ENCODE results near the gene RPL26.
"Not testable (repeated sequence)": the region's sequence is repeated elsewhere in the genome, so short reads cannot be mapped to it uniquely, and the experiment has no call there.

The RPL26 gene

GRCh38 chr17:8368193-8368592 is 14.8 kb downstream of the RPL26 start:
- no peak for DNase-seq (ENCODE audit: low read depth in 2 of 2, low spot score in 1 of 2)

DNA sequence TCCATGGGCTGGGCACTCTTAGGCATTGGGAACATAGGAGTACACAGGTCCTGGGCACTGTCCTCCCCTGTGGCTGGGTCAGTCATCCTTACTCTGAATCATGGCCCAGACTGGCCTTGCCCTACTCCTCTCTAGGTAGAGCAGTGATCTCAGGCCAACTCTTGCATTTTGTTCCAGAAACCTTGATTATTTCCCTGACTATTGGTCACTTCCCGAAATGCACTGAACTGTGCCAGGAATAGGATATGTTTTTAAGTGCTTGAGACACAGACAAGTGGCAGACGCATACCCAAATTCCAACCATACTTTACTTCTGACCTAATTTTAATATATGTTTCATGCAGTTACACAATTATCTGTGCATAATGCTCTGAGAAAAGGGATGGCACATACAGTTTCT is 16.8 kb downstream of the RPL26 start:
- no peak for DNase-seq (ENCODE audit: low read depth in 2 of 2, low spot score in 1 of 2)

DNA sequence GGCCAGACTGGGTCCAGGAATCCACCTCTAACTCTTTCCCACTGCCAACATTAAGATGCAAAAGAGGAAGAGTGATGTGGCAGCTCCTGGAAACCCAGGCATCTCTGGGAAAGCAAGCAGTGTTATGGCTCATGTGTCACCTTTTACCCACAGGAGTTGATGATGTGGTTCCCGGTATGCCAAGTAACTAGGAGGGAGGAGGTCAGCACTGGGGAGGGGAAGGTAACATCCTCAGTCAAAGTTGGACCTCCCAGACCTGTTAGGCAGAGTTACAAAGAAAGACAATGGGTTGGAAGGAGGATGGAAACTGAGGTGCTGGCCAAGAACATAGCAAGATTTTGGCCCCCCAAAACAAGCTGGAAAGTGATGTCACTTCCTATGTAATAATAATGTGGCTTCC is 17.9 kb downstream of the RPL26 start:
- DNase-seq (ENCODE audit: low read depth in 2 of 2, low spot score in 1 of 2), result no peak

DNA sequence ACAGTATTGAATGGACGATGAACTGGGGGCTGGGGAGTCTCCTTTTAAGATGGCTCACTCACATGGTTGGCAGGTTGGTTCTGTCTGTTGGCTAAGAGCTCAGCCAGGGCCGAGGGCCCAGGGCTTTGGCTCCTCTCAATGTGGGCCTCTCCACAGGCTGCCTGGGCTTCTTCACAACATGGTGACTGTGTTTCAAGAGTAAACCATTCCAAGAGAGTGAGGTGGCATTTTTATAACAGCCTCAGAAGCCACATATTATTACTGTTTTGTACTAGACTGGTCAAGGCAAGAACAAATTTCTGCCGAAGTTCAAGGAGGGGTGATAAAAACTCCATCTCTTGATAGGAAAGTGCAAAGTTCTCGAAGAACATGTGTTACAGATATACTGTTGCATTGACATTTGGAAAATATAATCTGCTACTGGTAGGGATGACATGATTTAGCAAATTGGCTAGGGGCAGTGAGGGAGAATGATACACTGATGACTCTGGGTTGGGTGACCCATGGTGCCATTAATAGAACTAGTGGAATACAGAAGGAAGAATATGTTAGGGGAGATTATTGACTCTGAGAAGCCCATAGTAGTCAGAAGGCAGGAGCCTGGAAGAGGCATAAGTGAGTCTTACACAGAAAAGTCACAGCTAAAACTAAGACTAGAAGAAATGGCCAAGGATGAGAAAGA is 20.2 kb downstream of the RPL26 start:
- DNase-seq (ENCODE audit: low read depth in 2 of 2, low spot score in 1 of 2), result no peak

GRCh38 chr17:8360751-8361150 is 22.2 kb downstream of the RPL26 start:
- no peak for DNase-seq (ENCODE audit: low read depth in 2 of 2, low spot score in 1 of 2)

- no peak for DNase-seq (ENCODE audit: low read depth in 2 of 2, low spot score in 1 of 2)
Observed at GRCh38 chr17:8360260-8360659, 22.7 kb downstream of the RPL26 start.

GRCh38 chr17:8359769-8360168 is 23.2 kb downstream of the RPL26 start:
- DNase-seq (ENCODE audit: low read depth in 2 of 2, low spot score in 1 of 2), result no peak

DNA sequence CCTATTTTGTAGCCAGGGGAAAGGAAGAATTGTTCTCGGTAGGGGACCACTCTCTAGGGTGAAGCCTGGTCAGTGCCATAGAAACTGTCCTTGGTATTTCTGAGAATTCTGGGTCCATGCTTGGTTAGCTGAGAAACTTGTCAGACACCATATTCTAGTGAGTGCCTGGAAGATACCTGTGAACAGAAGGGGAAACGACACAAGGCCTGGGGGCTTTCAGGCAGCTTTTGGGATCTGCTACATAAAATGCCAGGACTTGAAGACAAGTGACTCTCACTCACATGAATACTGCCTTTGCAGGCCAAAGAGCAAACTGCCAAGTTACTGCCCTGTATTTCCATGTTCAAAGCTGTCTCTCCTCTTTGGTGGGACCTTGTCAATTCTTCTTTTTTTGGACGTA is 25.1 kb downstream of the RPL26 start:
- no peak for DNase-seq (ENCODE audit: low read depth in 2 of 2, low spot score in 1 of 2)

DNA sequence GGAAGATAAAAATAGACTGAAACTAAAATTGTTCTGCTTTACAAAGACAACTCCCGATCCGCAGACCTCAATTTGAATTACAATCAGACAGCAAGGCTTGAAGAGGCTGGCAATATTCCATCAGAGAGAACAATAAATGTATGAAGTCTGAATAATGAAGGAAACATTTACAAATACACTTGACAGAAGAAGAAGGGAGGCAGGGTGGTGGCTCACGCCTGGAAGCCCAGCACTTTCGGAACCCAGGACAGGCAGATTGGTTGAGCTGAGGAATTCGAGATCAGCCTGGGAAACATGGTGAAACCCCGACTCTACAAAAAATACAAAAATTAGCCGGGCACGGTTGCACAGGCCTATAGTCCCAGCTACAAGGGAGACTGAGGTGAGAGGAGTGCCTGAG is 28.8 kb downstream of the RPL26 start:
- no peak for DNase-seq (ENCODE audit: low read depth in 2 of 2, low spot score in 1 of 2)

GRCh38 chr17:8353736-8354135 is 29.3 kb downstream of the RPL26 start:
- no peak for DNase-seq (ENCODE audit: low read depth in 2 of 2, low spot score in 1 of 2)

DNA sequence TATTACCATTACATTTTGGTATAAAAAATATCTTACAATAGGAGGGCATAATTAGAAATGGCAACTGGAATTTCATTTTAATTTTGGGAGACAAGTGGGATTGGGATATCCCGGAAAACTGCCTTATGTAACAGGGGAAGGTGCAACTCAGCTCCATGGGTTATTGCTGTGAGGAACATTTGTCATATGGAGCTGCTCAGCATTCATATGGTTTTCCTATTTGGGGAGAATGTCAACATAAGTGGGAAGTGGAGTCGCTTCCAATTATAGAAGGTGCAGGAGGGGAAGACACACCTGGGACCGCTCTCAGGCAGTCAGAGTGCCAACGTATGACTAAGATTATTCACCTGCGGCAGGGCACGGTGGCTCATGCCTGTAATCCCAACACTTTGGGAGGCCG is 32.7 kb downstream of the RPL26 start:
- DNase-seq (ENCODE audit: low read depth in 2 of 2, low spot score in 1 of 2), result no peak

DNA sequence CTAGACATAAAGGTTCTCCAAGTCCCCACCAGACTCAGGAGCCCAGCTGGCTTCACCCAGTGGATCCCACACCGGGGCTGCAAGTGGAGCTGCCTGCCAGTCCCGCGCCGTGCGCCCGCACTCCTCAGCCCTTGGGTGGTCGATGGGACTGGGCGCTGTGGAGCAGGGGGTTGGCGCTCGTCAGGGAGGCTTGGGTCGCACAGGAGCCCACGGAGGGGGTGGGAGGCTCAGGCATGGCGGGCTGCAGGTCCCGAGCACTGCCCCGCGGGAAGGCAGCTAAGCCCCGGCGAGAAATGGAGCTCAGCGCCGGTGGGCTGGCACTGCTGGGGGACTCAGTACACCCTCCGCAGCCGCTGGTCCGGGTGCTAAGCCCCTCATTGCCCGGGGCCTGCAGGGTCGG is 36.0 kb downstream of the RPL26 start:
- DNase-seq (ENCODE audit: low read depth in 2 of 2, low spot score in 1 of 2), result not testable (repeated sequence)

- DNase-seq (ENCODE audit: low read depth in 2 of 2, low spot score in 1 of 2), result no peak
Observed at GRCh38 chr17:8345951-8346665, 36.9 kb downstream of the RPL26 start.

DNA sequence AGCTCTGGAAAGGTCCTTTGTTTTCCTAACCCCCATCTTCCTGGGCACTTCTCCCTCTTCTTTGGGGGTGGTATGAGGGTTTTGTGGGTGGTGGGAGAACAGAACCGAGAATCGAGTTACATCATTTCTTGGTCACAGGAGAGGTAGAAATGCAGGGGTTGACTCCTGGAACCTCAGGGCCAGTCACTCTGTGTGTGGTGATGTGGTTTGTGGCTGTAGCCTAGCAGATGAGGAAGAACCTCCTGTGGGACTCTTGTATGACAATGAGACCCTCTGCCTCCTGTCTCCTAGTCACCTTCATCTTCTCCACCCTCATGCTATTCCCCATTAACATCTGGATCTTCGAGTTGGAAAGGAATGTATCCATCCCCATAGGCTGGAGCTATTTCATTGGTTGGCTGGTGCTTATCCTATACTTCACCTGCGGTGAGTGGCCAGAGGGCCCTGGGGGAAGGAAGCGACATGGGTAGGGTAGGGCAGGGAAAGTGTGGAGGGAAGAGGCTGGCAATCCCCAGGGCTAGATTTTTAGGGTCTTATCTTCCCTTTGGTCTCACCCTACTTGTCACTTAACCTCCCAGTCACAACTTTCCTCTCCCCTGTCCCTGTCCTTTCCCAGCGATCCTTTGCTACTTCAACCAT is 37.8 kb downstream of the RPL26 start:
- no peak for DNase-seq (ENCODE audit: low read depth in 2 of 2, low spot score in 1 of 2)

- DNase-seq (ENCODE audit: low read depth in 2 of 2, low spot score in 1 of 2), result no peak
Observed at GRCh38 chr17:8341456-8341855, 41.5 kb downstream of the RPL26 start.

- no peak for DNase-seq (ENCODE audit: low read depth in 2 of 2, low spot score in 1 of 2)
Observed at GRCh38 chr17:8339540-8339939, 43.5 kb downstream of the RPL26 start, which contains the start of gene ODF4. TSS of gene ODF4 (plus strand) at chr17:8339840. CDS start at chr17:8340052, 212 bp downstream.

GRCh38 chr17:8338753-8339140 is 44.2 kb downstream of the RPL26 start:
- no peak for DNase-seq (ENCODE audit: low read depth in 2 of 2, low spot score in 1 of 2)

DNA sequence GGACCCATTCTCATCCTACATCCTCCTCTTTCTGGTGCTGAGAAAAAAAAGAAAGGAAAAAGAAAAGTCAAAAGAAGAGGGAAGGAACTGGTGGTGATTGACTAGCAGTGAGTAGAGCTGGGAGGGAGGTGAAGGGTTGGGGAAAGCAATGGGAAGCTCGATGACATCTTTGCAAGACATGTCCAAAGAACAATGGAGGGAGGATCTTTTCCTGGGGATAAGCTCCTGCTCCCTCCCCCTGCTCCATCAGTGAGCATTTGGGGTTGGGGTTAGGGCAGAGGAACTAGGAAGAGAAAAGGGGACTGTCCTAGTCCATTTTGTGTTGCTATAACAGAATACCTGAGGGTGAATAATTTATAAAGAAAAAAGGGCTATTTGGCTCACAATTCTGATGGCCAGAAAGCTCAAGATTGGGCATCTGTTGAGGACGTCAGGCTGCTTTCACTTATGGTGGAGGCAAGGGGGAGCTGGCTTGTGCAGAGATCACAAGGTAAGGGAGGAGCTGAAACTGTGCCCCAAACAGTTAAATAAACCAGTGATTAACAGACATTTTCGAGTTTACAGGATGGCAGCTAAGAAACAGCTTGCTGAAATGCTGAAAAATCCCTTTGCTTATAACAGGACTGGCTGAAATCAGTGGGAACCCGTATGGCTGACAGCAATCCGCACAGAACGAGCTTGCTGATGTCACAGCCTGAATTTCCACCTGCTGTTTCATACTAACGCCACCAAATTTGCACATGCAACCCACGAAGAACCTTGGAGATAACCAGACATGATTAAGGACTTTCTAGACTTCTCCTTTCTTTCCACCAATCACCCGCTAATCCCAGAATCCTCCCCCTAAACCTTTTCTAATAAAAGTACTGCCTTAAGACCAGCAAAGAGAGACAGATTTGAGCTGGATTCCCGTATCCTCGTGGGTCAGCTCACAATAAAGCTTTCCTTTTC is 44.9 kb downstream of the RPL26 start:
- no peak for DNase-seq (ENCODE audit: low read depth in 2 of 2, low spot score in 1 of 2)

DNA sequence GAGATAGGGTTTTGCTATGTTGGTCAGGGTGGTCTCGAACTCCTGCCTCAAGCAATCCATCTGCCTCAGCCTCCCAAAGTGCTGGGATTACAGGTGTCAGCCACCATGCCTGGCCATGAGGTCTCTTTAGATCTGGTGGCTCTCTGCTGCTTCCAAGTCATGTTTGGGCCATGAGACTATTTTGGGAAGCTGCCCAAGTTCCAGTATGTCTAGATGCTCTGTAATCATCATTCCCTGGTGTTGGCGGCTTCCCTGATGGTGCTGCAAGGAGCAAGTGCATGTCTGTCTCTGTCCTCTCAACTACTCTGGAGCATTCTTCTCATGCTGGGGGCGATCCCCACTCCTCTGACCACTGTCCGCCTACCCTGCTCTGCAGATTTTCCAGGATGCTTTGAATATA is 49.7 kb downstream of the RPL26 start:
- no peak for DNase-seq (ENCODE audit: low read depth in 2 of 2, low spot score in 1 of 2)

DNA sequence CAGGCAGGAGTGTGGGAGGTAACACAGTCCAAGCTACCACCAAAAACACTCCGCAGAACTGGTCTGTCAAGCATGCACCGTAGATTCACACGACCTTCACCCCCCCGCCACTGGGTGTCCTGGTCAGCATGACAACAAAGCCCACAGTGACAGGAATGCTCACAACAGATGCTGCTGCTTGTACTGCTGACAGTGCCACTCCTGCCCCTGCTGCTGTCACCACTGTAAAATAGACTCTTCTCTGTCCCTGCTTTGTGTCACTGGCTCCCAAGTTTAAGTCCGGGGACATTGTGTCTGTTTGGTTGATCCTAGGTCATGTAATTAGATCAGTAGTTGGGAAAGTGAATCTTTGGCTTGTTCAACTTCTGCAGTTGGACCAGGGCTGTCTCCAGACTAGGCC is 50.3 kb downstream of the RPL26 start:
- no peak for DNase-seq (ENCODE audit: low read depth in 2 of 2, low spot score in 1 of 2)

DNA sequence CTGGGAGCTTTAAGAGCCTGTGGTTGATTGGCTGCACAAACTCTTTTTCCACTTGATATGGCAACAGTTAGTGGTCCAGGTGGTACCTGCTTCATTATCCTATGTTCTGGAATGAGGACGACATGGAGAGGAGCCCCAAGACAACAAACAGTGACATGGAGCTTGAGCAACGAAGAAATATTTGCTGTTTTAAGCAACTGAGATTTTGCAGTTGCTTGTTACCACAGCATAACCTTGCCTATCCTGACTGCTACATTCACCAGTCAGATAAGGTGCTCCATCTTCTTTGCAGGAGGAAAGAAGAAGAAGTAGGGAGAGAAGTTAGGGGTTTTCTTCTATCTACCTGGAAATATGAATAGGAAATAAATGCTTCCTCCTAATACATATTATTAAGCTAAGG is 50.9 kb downstream of the RPL26 start:
- DNase-seq (ENCODE audit: low read depth in 2 of 2, low spot score in 1 of 2), result no peak

Data from stimulated activated CD8-positive, alpha-beta memory T cell treated with anti-CD3 and anti-CD28 coated beads, Interleukin-4, amount 100 ng/mL, for 4 hours (primary cell).